Small intestine (tissue), 7 donors: ENCODE measurements around the gene COL25A1. TPM values are rescaled to one million over a fixed set of nuclear protein-coding genes. Genes with fewer than 3 reads are reported as not detected.
A peak's percentile ranks its signal among the peaks of the same experiment; 100 is the strongest.

Experiments
- DNase-seq, 2 donors: peaks; one replicate each; pipeline versions ENCODE4 v3.0.0 to v3.0.0-alpha.2; 2013
- FAIRE-seq: peaks from 2 replicates; lab custom pipeline; 2012; peaks lifted over from hg19 to GRCh38; lab: Jason Lieb, UNC
- H3K27ac ChIP-seq, 3 donors: one replicate each; pipeline ENCODE4 v1.5.1; 2013; ENCODE audit warnings: low read length in 2 of 3, mild to moderate bottlenecking in 2 of 3, control low read depth in 1 of 3, inconsistent platforms in 1 of 3, low read depth in 1 of 3, moderate library complexity in 1 of 3
- H3K27me3 ChIP-seq, 3 donors: one replicate each; pipeline ENCODE4 v1.6.1; 2013; ENCODE audit warnings: low read length in 3 of 3, inconsistent platforms in 1 of 3; ENCODE audit not compliant: control insufficient read depth in 3 of 3, insufficient read depth in 3 of 3
- H3K36me3 ChIP-seq, 3 donors: one replicate each; pipeline ENCODE4 v1.6.1; 2013; ENCODE audit warnings: low read length in 3 of 3, inconsistent platforms in 1 of 3, low read depth in 1 of 3, mild to moderate bottlenecking in 1 of 3, moderate library complexity in 1 of 3; ENCODE audit not compliant: control insufficient read depth in 3 of 3, insufficient read depth in 2 of 3
- H3K4me1 ChIP-seq, 3 donors: one replicate each; pipeline ENCODE4 v1.6.1; 2013; ENCODE audit warnings: low read length in 2 of 3, inconsistent platforms in 1 of 3, low read depth in 1 of 3, mild to moderate bottlenecking in 1 of 3, moderate library complexity in 1 of 3; ENCODE audit not compliant: control insufficient read depth in 3 of 3, insufficient read depth in 2 of 3
- H3K4me3 ChIP-seq, 3 donors: one replicate each; pipeline ENCODE4 v1.5.1; 2013; ENCODE audit warnings: low read length in 3 of 3, control low read depth in 1 of 3, inconsistent platforms in 1 of 3, low read depth in 1 of 3, mild to moderate bottlenecking in 1 of 3, moderate library complexity in 1 of 3
- H3K9me3 ChIP-seq, 2 donors: one replicate each; pipeline ENCODE4 v1.6.1; 2013; ENCODE audit warnings: low read depth in 1 of 2, low read length in 1 of 2; ENCODE audit not compliant: control insufficient read depth in 2 of 2, insufficient read depth in 1 of 2
- WGBS, 3 donors: extraction: QIAGEN DNeasy Blood & Tissue Kit; methylation state at CpG; one replicate each; pipeline ENCODE4 v1.1.7; 2013; 5-methylcytosine and 5-hydroxymethylcytosine counted together
- polyA plus RNA-seq, 4 donors: library from polyadenylated mRNA; stranded (reverse) in 3 of 4; unstranded in 1 of 4; fragments of 200-250 nt in 3 of 4; fragments of 120-200 nt in 1 of 4; gene quantifications; one replicate each; pipeline versions ENCODE4 v1.2.1 to v1.2.3, GENCODE V29; 2013
- donor health status: healthy with polysubstance abuse.
- donor health status: control.
- donor health status: control.
- donor health status: Bipolar disorder and iron deficiency.
- donor health status: healthy.

The COL25A1 gene
- polyA plus RNA-seq, 4 donors, result 0.24 to 6.2 (median 2.5) TPM

DNA sequence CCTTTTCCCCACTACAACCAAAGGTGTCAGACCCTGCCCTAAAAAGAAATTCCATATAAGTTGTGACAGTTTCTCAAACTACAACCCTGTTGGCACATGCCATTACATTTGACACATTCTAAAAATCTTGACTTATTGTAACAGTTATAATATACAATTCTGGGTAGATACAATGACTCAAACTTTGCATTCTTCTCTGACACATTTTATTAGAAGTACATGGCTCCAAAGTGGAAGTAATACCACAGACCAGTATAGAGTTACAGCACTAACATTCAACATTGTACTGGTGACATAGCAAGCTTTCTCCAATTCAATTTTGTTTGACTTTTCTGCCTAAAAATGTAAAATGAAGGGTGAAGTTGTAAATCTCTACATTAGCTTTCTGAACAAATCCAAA lies 343.0 kb downstream of the COL25A1 start:
- Histone ChIP-seq H3K4me3 (no peak overlapping the region), H3K27me3 (no peaks in the 10 kb centered on the region), H3K9me3 (no peaks in the 10 kb centered on the region), H3K36me3 (no peaks in the 10 kb centered on the region), H3K4me1 (peaks cover 0 to 6% (median 0%) of the 10 kb centered on the region in 3 donors), H3K27ac (no peak overlapping the region)
- DNase-seq (no peak), FAIRE-seq (no peak)

DNA sequence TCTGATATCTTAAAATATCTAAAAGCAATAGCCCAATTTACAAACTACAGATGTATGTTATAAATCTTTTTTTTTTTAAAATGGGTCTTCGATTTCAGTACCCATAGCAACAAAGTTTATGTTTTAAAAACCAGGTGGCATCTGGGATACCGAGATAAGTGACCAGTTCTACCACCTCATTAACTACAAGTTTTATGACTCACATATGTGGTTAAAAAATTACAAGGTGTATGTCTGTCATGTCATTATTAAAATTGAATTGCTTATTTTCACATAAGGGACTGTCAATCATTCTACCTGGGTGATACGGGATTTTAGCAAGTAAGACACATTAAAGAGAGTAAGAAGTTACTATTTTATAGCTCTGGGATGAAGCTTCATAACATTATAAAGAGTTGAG lies 347.6 kb downstream of the COL25A1 start:
- no peaks in the 10 kb centered on the region for H3K27me3 ChIP-seq
- no peak overlapping the region for H3K27ac ChIP-seq
- 11 to 57% (median 24%) methylated on average over 3 of the region's 3 CpGs for WGBS, 3 donors
- no peaks in the 10 kb centered on the region for H3K36me3 ChIP-seq
- H3K4me3 ChIP-seq, result no peak overlapping the region
- DNase-seq (peak; percentile 35 to 66), FAIRE-seq (no peak)
- no peaks in the 10 kb centered on the region for H3K9me3 ChIP-seq
- peaks cover 0 to 6% (median 0%) of the 10 kb centered on the region in 3 donors for H3K4me1 ChIP-seq

DNA sequence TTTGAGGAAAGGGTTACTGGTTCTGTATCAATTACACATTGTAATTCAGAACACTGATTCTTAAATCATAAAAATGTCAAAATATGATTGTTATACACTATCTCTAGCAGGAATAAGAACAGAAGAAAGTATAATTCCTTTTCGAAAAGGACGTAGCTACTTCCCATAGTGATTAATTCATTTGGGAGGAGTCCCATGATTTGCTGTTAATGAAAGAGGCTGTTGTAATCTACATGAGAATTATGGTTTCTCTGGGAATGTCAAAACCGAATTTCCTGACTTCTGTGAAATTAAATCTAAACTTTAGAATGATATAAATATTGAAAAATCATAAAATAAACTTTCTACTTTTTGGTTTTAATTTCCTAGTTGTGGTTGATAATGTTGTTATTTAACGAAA lies 348.5 kb downstream of the COL25A1 start:
- FAIRE-seq, result peak; percentile 67
- no peak overlapping the region for H3K4me3 ChIP-seq
- H3K27me3 ChIP-seq, result no peaks in the 10 kb centered on the region
- no peaks in the 10 kb centered on the region for H3K36me3 ChIP-seq
- 30 to 56% (median 39%) methylated on average over 4 of the region's 4 CpGs for whole genome bisulfite sequencing, 3 donors
- peaks cover 0 to 6% (median 0%) of the 10 kb centered on the region in 3 donors for H3K4me1 ChIP-seq
- DNase-seq, result peak in 1 of 2 donors; percentile 22
- H3K9me3 ChIP-seq, result no peaks in the 10 kb centered on the region
- no peak overlapping the region for H3K27ac ChIP-seq

DNA sequence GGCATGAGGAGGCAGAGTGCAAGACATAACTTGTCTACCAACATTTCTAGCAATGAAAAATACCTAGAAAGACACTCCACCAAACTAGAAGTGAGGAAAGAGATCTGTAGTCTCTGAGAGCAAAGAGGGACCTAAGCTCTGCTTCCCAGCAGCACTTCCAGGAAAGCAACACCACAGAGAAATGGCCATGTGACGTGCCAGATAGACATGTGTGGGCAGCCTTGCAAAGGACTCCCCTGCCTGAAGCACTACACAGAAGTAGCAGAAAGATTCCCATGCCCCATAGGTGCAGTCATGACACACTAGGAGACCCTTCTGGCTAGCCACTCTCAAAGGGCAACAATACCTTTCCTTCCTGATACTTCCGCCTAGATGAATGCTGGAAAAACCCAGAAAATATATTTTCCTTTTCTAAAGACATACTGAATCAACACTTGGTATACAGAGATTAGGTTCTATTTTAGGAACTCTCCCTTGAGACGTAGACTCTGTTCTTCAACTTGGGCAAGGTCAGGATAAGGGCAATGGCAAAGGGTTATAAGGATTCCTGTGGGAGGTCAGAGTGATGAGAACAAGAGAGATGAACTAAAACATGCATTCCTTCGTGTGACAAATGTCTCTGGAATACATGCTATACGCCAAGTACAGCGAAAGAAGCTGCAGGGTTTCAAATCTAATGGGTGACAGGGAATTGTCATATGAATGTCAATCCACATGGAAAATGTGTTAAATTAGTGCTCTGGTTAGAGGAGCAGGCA lies 352.1 kb downstream of the COL25A1 start:
- Histone ChIP-seq H3K27ac (no peak overlapping the region), H3K4me1 (peaks cover 0 to 5% (median 0%) of the 10 kb centered on the region in 3 donors), H3K27me3 (no peaks in the 10 kb centered on the region), H3K4me3 (no peak overlapping the region), H3K36me3 (no peaks in the 10 kb centered on the region), H3K9me3 (no peaks in the 10 kb centered on the region)
- 83 to 91% (median 84%) methylated on average over 6 of the region's 6 CpGs for WGBS, 3 donors
- no peak for FAIRE-seq
- DNase-seq, result no peak

DNA sequence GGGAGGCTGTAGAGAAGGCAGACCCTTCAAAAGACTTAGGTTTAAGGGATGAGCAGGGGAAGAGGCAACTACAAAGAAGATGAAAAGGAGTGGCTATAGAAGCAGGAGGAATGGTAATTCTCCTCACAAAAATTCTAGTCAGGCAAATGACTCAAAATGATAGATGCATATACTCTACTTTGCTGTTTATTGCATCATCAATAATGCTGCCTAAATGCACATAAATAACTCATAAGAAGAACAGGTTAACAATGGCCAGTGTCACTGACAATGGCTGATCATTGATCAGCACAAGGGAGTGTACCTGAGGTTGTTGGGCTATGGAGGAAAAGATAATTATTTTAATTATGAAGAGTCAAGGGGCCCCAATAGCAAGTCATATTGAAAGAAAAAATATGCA lies 354.9 kb downstream of the COL25A1 start:
- Histone ChIP-seq H3K36me3 (no peaks in the 10 kb centered on the region), H3K4me1 (no peaks in the 10 kb centered on the region), H3K27ac (no peak overlapping the region), H3K27me3 (no peaks in the 10 kb centered on the region), H3K9me3 (no peaks in the 10 kb centered on the region), H3K4me3 (no peak overlapping the region)
- no peak for FAIRE-seq
- DNase-seq, result no peak

DNA sequence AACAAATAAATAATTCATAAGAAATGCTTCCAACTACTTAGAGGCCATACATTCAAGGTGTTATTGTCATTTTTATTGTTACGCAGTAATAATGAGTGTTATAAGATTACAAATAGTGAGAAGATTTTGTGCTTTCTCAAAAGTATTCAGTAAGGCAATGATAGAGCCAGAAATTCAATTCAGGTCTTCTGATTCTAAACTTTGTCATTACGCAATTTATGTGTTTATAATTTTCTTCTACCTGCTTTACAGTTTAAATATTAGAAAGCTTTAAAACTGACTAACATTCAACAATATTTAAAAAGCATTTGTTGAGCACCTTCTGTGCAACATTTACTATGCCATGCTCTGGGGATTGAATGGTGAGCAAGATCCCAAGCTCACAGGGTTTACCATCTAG lies 356.2 kb downstream of the COL25A1 start:
- Histone ChIP-seq H3K9me3 (no peaks in the 10 kb centered on the region), H3K27ac (no peak overlapping the region), H3K4me1 (no peaks in the 10 kb centered on the region), H3K36me3 (no peaks in the 10 kb centered on the region), H3K27me3 (no peaks in the 10 kb centered on the region), H3K4me3 (no peak overlapping the region)
- FAIRE-seq, result no peak
- WGBS, 3 donors, result 94 to 99% (median 97%) methylated on average over 2 of the region's 2 CpGs
- no peak for DNase-seq

DNA sequence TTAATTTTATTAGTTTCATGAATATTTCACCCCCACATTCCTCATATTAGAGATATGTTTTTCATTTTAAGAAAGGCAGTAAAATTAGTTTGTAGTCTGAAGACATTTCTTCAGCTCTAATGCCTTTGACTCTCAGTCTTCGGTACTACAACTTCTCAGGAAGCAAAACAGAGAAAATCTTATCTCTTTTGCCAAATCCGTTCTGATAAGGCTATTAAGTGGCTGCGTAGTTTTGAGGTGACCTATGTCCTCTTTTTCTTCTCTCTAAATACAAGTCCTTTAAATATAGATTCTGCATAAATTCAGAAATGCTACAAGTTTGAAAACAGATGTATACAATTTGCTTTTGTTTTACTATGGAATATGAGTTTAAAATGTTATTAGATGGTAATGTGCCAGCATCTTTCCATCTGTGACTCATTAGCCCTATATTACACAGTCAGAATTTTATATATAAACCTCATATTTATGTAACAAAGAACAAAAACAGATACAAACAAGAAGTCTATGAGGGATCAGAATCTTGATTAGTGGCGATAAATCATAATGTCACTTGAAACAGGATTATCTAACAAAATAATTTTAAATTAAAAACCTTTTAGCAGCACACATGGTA lies 358.4 kb downstream of the COL25A1 start:
- Histone ChIP-seq H3K9me3 (no peaks in the 10 kb centered on the region), H3K4me1 (no peaks in the 10 kb centered on the region), H3K27me3 (no peaks in the 10 kb centered on the region), H3K36me3 (no peaks in the 10 kb centered on the region), H3K4me3 (no peak overlapping the region), H3K27ac (no peak overlapping the region)
- FAIRE-seq (no peak), DNase-seq (peak in 1 of 2 donors; percentile 21)
- WGBS, 3 donors, result 25 to 60% (median 50%) methylated on average over 4 of the region's 4 CpGs

DNA sequence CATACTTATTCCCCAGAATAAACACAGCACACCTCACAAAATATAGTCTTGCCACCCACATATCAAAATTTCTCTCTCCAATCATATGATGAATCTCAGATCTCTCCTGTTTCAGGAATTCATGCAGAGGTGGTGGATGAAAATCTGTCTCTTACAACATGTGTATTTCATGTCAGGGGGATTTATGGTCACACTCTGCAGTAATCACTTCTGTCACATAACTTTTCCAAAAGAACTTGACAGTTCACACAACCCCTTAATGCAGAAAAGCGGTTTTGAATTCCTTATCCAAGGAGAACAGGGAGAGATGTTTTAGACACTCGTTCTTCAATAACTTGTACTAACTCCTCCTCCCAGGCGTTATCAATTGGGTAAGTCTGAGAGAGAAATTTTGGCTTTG lies 359.1 kb downstream of the COL25A1 start:
- Histone ChIP-seq H3K27ac (no peak overlapping the region), H3K36me3 (no peaks in the 10 kb centered on the region), H3K9me3 (no peaks in the 10 kb centered on the region), H3K4me3 (no peak overlapping the region), H3K4me1 (no peaks in the 10 kb centered on the region), H3K27me3 (peaks cover 0 to under 1% (median 0%) of the 10 kb centered on the region in 3 donors)
- FAIRE-seq, result no peak
- WGBS, 3 donors, result 67 to 81% (median 70%) methylated on average over 3 of the region's 3 CpGs
- no peak for DNase-seq
